GM23338 (cell line): ENCODE measurements around the gene ATP8A2. TPM values are rescaled to one million over a fixed set of nuclear protein-coding genes. Genes with fewer than 3 reads are reported as not detected.

Experiments used
- ATAC-seq: fragments of 200-7000 bp; cut with Tn5 transposase; 3 replicates; pipeline ENCODE4 v1.9.1; 2020
- DNase-seq: peaks from one replicate; pipeline ENCODE4 v3.0.0-alpha.2; 2015; ENCODE audit warnings: low spot score
- H2AFZ ChIP-seq: fragments of 200-600 bp; sonication (generic); 2 replicates; pipeline ENCODE4 v1.8.0; 2016; ENCODE audit warnings: antibody characterized with exemption, mild to moderate bottlenecking, moderate library complexity
- H3F3A ChIP-seq: fragments of 200-600 bp; sonication (generic); replicated peaks from 2 replicates; pipeline ENCODE4 v1.8.0; 2017; ENCODE audit warnings: antibody characterized with exemption, mixed run types, low read depth
- H3K27ac ChIP-seq: fragments of 200-600 bp; sonication (generic); 2 replicates; pipeline ENCODE4 v1.6.1; 2016; ENCODE audit warnings: low read depth
- H3K27me3 ChIP-seq: fragments of 200-600 bp; sonication (generic); 2 replicates; pipeline ENCODE4 v1.8.0; 2016; ENCODE audit warnings: mild to moderate bottlenecking, mixed run types, moderate library complexity; ENCODE audit not compliant: insufficient read depth
- H3K36me3 ChIP-seq: fragments of 200-600 bp; sonication (generic); 2 replicates; pipeline ENCODE4 v1.8.0; 2016; ENCODE audit warnings: mild to moderate bottlenecking; ENCODE audit not compliant: insufficient read depth
- H3K4me1 ChIP-seq: fragments of 200-600 bp; sonication (generic); 2 replicates; pipeline ENCODE4 v1.8.0; 2016; ENCODE audit warnings: mild to moderate bottlenecking, moderate library complexity; ENCODE audit not compliant: insufficient read depth
- H3K4me2 ChIP-seq: fragments of 200-600 bp; sonication (generic); 2 replicates; pipeline ENCODE4 v1.7.1; 2017; ENCODE audit warnings: mixed run types
- H3K4me3 ChIP-seq: fragments of 200-600 bp; sonication (generic); 2 replicates; pipeline ENCODE4 v1.6.1; 2016; ENCODE audit warnings: mixed run types
- H3K79me2 ChIP-seq: fragments of 200-600 bp; sonication (generic); replicated peaks from 2 replicates; pipeline ENCODE4 v1.8.0; 2017; ENCODE audit warnings: mild to moderate bottlenecking; ENCODE audit not compliant: insufficient read depth
- H3K9me2 ChIP-seq: fragments of 200-600 bp; sonication (generic); 2 replicates; pipeline ENCODE4 v1.8.0; 2017; ENCODE audit not compliant: insufficient read depth
- H4K20me1 ChIP-seq: fragments of 200-600 bp; sonication (generic); replicated peaks from 2 replicates; pipeline ENCODE4 v1.8.0; 2017; ENCODE audit warnings: mild to moderate bottlenecking; ENCODE audit not compliant: insufficient read depth
- H3K27ac Mint-ChIP-seq: 2 replicates; pipeline ENCODE4 v1.8.0; 2020; ENCODE audit warnings: inconsistent platforms, mild to moderate bottlenecking, moderate library complexity, mixed read lengths
- H3K27me3 Mint-ChIP-seq: 3 replicates; pipeline ENCODE4 v1.8.0; 2022; ENCODE audit warnings: low read depth, mild to moderate bottlenecking, moderate library complexity, mixed read lengths, inconsistent platforms; ENCODE audit not compliant: insufficient read depth, poor library complexity
- H3K36me3 Mint-ChIP-seq: 3 replicates; pipeline ENCODE4 v1.8.0; 2021; ENCODE audit warnings: low read depth, mild to moderate bottlenecking, inconsistent platforms, moderate library complexity, mixed read lengths
- H3K4me1 Mint-ChIP-seq: 3 replicates; pipeline ENCODE4 v1.8.0; 2020; ENCODE audit warnings: mild to moderate bottlenecking, inconsistent platforms, mixed read lengths
- H3K4me3 Mint-ChIP-seq: 3 replicates; pipeline ENCODE4 v1.8.0; 2021; ENCODE audit warnings: moderate library complexity, mild to moderate bottlenecking, inconsistent platforms, mixed read lengths
- H3K9me3 Mint-ChIP-seq: 3 replicates; pipeline ENCODE4 v1.8.0; 2020; ENCODE audit warnings: moderate library complexity, mild to moderate bottlenecking, inconsistent platforms, mixed read lengths
- CREB1 ChIP-seq: fragments of 250-450 bp; sonication (Bioruptor Pico); IDR thresholded peaks from 2 replicates; pipeline ENCODE4 v1.5.0; 2020; ENCODE audit warnings: low read depth, mild to moderate bottlenecking, moderate library complexity
- EZH2 ChIP-seq: fragments of 200-600 bp; sonication (generic); IDR thresholded peaks from one replicate; pipeline ENCODE4 v1.8.0; 2017; ENCODE audit warnings: antibody characterized with exemption, mild to moderate bottlenecking, low read depth; ENCODE audit not compliant: unreplicated experiment
- EZH2phosphoT487 ChIP-seq: fragments of 200-600 bp; sonication (generic); IDR thresholded peaks from one replicate; pipeline ENCODE4 v1.8.1; 2018; ENCODE audit warnings: antibody characterized with exemption; ENCODE audit not compliant: unreplicated experiment
- JUNB ChIP-seq: IDR thresholded peaks from one replicate; pipeline ENCODE4 v1.6.1; 2016; ENCODE audit warnings: antibody characterized with exemption; ENCODE audit not compliant: unreplicated experiment
- NANOG ChIP-seq: IDR thresholded peaks from 2 replicates; pipeline ENCODE4 v1.6.1; 2016; ENCODE audit warnings: antibody characterized with exemption, borderline replicate concordance
- POLR2AphosphoS5 ChIP-seq: IDR thresholded peaks from 2 replicates; pipeline ENCODE4 v1.6.1; 2016; ENCODE audit warnings: antibody characterized with exemption, low read depth
- STAT1 ChIP-seq: IDR thresholded peaks from one replicate; pipeline ENCODE4 v1.6.1; 2016; ENCODE audit warnings: antibody characterized with exemption; ENCODE audit not compliant: unreplicated experiment
- ZNF114 ChIP-seq: fragments of 250-450 bp; sonication (Bioruptor Pico); IDR thresholded peaks from 2 replicates; pipeline ENCODE4 v1.5.0; 2020; ENCODE audit warnings: mild to moderate bottlenecking, moderate library complexity
- ZNF331 ChIP-seq: fragments of 250-450 bp; sonication (Bioruptor Pico); IDR thresholded peaks from 2 replicates; pipeline ENCODE4 v1.5.0; 2020; ENCODE audit warnings: low read depth, mild to moderate bottlenecking, moderate library complexity
- polyA plus RNA-seq: library from polyadenylated mRNA; unstranded; fragments of >200 nt; fragmentation: Nextera tagmentation; extraction: Ambion mirVana; gene quantifications from 2 replicates; pipeline ENCODE4 v1.2.1, GENCODE V29; 2016
- total RNA-seq: library from RNA; depleted of rRNA; stranded (reverse); fragments of >200 nt; shearing (Covaris generic); gene quantifications from 2 replicates; pipeline ENCODE4 v1.2.3, GENCODE V29; 2014
- TF ChIP-seq, protein P1 (sequence below): fragments of 250-450 bp; sonication (Bioruptor Pico); IDR thresholded peaks from 2 replicates; pipeline ENCODE4 v1.5.0; 2020; ENCODE audit warnings: mild to moderate bottlenecking, moderate library complexity
- TF ChIP-seq, protein P2 (sequence below): IDR thresholded peaks from one replicate; pipeline ENCODE4 v1.6.1; 2018; ENCODE audit warnings: antibody characterized with exemption; ENCODE audit not compliant: unreplicated experiment
- TF ChIP-seq, protein P3 (sequence below), 2 experiments: fragments of 200-600 bp in 1 of 2; sonication (generic) in 1 of 2; conservative IDR thresholded peaks; 2 replicates each; pipeline versions ENCODE4 v1.5.1 to v1.6.1; 2016 to 2017; ENCODE audit warnings: antibody characterized with exemption in 2 of 2, low read depth in 2 of 2, mild to moderate bottlenecking in 2 of 2, moderate library complexity in 1 of 2
- TF ChIP-seq, protein P4 (sequence below): IDR thresholded peaks from 2 replicates; pipeline ENCODE4 v1.6.1; 2016; ENCODE audit warnings: antibody characterized with exemption

The ATP8A2 gene
- total and polyA plus RNA-seq, 2 experiments from 2014 or later = 5.7 to 8.8 TPM

DNA sequence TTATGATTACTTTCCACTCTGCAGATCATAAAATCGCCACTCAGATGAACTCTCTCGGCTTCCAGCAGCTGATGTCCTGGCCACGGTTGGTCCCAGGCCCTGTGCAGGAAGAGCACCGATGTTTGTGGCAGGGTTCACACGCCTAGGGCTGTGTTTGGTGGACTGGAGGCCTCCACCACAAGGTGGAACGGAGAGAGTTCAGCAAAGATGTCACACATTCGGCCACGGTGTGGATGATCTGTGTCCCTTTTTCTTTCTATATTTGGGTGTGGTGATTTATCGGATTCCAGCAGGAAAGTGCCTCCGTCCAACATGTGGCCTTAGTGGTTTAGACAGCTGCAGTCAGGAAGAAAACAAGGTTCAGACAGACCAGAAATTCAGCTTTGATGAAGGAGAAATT is 680.6 kb downstream of the ATP8A2 start:
- H3K36me3 Mint-ChIP-seq = peaks cover 4% of the 10 kb centered on the region; the same call in 2 of the 3 replicates
- Histone ChIP-seq H3F3A (0 out of 2 replicates have a peak, but pooled peaks cover 6% of the 10 kb centered on the region), H3K79me2 (no peaks in the 10 kb centered on the region; the same call in 1 of the 2 replicates), H3K27me3 (peaks cover 58% of the 10 kb centered on the region), H3K4me2 (peak overlapping the region; percentile 94), H3K4me3 (peak overlapping the region; percentile 82), H3K36me3 (no peaks in the 10 kb centered on the region), H4K20me1 (0 out of 2 replicates have a peak, but pooled peaks cover 2% of the 10 kb centered on the region), H3K9me2 (no peaks in the 10 kb centered on the region), H3K27ac (no peak overlapping the region), H2AFZ (peak overlapping the region; percentile 100), H3K4me1 (peaks cover 19% of the 10 kb centered on the region)
- H3K4me1 Mint-ChIP-seq = peaks cover 22% of the 10 kb centered on the region
- peaks cover 31% of the 10 kb centered on the region for H3K27me3 Mint-ChIP-seq
- peak; percentile 5; the same call in 1 of the 3 replicates for ATAC-seq
- no peak overlapping the region for H3K27ac Mint-ChIP-seq
- H3K4me3 Mint-ChIP-seq = peak overlapping the region; percentile 66
- DNase-seq = peak; percentile 43
- no peaks in the 10 kb centered on the region for H3K9me3 Mint-ChIP-seq
- TF ChIP-seq, protein P1, sequence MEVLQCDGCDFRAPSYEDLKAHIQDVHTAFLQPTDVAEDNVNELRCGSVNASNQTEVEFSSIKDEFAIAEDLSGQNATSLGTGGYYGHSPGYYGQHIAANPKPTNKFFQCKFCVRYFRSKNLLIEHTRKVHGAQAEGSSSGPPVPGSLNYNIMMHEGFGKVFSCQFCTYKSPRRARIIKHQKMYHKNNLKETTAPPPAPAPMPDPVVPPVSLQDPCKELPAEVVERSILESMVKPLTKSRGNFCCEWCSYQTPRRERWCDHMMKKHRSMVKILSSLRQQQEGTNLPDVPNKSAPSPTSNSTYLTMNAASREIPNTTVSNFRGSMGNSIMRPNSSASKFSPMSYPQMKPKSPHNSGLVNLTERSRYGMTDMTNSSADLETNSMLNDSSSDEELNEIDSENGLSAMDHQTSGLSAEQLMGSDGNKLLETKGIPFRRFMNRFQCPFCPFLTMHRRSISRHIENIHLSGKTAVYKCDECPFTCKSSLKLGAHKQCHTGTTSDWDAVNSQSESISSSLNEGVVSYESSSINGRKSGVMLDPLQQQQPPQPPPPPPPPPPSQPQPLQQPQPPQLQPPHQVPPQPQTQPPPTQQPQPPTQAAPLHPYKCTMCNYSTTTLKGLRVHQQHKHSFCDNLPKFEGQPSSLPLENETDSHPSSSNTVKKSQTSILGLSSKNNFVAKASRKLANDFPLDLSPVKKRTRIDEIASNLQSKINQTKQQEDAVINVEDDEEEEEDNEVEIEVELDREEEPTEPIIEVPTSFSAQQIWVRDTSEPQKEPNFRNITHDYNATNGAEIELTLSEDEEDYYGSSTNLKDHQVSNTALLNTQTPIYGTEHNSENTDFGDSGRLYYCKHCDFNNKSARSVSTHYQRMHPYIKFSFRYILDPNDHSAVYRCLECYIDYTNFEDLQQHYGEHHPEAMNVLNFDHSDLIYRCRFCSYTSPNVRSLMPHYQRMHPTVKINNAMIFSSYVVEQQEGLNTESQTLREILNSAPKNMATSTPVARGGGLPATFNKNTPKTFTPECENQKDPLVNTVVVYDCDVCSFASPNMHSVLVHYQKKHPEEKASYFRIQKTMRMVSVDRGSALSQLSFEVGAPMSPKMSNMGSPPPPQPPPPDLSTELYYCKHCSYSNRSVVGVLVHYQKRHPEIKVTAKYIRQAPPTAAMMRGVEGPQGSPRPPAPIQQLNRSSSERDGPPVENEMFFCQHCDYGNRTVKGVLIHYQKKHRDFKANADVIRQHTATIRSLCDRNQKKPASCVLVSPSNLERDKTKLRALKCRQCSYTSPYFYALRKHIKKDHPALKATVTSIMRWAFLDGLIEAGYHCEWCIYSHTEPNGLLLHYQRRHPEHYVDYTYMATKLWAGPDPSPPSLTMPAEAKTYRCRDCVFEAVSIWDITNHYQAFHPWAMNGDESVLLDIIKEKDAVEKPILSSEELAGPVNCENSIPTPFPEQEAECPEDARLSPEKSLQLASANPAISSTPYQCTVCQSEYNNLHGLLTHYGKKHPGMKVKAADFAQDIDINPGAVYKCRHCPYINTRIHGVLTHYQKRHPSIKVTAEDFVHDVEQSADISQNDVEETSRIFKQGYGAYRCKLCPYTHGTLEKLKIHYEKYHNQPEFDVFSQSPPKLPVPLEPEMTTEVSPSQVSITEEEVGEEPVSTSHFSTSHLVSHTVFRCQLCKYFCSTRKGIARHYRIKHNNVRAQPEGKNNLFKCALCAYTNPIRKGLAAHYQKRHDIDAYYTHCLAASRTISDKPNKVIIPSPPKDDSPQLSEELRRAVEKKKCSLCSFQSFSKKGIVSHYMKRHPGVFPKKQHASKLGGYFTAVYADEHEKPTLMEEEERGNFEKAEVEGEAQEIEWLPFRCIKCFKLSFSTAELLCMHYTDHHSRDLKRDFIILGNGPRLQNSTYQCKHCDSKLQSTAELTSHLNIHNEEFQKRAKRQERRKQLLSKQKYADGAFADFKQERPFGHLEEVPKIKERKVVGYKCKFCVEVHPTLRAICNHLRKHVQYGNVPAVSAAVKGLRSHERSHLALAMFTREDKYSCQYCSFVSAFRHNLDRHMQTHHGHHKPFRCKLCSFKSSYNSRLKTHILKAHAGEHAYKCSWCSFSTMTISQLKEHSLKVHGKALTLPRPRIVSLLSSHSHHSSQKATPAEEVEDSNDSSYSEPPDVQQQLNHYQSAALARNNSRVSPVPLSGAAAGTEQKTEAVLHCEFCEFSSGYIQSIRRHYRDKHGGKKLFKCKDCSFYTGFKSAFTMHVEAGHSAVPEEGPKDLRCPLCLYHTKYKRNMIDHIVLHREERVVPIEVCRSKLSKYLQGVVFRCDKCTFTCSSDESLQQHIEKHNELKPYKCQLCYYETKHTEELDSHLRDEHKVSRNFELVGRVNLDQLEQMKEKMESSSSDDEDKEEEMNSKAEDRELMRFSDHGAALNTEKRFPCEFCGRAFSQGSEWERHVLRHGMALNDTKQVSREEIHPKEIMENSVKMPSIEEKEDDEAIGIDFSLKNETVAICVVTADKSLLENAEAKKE (CRISPR knock-in tag) = no peak
- TF ChIP-seq JUNB = no peak
- TF ChIP-seq EZH2phosphoT487 = no peak
- TF ChIP-seq POLR2AphosphoS5 = no peak
- no peak for TF ChIP-seq ZNF331
- no peak for TF ChIP-seq STAT1
- TF ChIP-seq, protein P2, sequence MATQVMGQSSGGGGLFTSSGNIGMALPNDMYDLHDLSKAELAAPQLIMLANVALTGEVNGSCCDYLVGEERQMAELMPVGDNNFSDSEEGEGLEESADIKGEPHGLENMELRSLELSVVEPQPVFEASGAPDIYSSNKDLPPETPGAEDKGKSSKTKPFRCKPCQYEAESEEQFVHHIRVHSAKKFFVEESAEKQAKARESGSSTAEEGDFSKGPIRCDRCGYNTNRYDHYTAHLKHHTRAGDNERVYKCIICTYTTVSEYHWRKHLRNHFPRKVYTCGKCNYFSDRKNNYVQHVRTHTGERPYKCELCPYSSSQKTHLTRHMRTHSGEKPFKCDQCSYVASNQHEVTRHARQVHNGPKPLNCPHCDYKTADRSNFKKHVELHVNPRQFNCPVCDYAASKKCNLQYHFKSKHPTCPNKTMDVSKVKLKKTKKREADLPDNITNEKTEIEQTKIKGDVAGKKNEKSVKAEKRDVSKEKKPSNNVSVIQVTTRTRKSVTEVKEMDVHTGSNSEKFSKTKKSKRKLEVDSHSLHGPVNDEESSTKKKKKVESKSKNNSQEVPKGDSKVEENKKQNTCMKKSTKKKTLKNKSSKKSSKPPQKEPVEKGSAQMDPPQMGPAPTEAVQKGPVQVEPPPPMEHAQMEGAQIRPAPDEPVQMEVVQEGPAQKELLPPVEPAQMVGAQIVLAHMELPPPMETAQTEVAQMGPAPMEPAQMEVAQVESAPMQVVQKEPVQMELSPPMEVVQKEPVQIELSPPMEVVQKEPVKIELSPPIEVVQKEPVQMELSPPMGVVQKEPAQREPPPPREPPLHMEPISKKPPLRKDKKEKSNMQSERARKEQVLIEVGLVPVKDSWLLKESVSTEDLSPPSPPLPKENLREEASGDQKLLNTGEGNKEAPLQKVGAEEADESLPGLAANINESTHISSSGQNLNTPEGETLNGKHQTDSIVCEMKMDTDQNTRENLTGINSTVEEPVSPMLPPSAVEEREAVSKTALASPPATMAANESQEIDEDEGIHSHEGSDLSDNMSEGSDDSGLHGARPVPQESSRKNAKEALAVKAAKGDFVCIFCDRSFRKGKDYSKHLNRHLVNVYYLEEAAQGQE = no peak
- no peak for TF ChIP-seq ZNF114 (CRISPR knock-in tag)
- TF ChIP-seq, protein P3, sequence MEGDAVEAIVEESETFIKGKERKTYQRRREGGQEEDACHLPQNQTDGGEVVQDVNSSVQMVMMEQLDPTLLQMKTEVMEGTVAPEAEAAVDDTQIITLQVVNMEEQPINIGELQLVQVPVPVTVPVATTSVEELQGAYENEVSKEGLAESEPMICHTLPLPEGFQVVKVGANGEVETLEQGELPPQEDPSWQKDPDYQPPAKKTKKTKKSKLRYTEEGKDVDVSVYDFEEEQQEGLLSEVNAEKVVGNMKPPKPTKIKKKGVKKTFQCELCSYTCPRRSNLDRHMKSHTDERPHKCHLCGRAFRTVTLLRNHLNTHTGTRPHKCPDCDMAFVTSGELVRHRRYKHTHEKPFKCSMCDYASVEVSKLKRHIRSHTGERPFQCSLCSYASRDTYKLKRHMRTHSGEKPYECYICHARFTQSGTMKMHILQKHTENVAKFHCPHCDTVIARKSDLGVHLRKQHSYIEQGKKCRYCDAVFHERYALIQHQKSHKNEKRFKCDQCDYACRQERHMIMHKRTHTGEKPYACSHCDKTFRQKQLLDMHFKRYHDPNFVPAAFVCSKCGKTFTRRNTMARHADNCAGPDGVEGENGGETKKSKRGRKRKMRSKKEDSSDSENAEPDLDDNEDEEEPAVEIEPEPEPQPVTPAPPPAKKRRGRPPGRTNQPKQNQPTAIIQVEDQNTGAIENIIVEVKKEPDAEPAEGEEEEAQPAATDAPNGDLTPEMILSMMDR (conservative IDR thresholded peaks at IDR 0.05; ENCODE audit: low read depth in 2 of 2) = no peak
- no peak for TF ChIP-seq NANOG
- TF ChIP-seq CREB1 = no peak
- TF ChIP-seq, protein P4, sequence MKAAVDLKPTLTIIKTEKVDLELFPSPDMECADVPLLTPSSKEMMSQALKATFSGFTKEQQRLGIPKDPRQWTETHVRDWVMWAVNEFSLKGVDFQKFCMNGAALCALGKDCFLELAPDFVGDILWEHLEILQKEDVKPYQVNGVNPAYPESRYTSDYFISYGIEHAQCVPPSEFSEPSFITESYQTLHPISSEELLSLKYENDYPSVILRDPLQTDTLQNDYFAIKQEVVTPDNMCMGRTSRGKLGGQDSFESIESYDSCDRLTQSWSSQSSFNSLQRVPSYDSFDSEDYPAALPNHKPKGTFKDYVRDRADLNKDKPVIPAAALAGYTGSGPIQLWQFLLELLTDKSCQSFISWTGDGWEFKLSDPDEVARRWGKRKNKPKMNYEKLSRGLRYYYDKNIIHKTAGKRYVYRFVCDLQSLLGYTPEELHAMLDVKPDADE = no peak
- no peak for TF ChIP-seq EZH2
